Femur (tissue), 1 donor: ENCODE results near the gene KLK10.

Experiments
- DNase-seq: peaks from one replicate; pipeline ENCODE4 v3.0.0-alpha.2; 2017

KLK10 gene

DNA sequence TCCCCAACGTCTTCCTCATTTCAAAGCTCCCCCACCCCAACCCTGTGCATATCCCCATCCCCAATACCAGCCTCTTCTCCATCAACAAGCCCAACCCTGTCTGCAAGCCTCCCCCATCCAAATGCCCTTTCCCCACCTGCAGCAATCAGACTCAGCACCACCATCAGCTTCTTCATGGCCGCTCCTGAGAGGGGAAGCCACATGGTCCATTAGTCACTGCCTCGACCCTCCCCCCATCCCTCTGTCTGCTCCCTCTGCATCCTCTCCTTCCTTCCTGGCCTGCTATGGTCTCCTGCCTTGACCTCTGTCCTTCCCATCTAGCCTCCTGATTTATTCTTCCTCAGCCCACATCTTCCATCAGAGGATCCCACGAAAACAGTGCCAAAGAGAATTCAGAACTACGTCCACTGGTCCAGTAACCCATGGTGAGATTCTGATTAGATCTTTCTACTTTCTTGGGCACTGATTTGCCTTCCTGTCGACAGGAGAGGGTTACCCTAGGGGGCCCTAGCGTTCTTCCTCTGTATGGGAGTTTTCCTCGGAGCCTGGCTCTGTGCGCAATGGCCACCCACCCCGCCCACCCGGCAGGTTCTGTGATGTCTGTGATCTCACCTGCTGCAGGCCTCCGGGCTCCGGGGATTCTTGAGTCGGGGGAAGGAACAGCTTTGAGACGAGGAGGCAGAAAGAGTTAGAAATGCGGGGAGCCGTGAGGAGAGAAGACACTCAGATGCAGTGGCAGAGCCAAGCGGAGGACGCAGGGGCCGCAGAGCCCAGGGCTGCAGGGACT is 51.4 kb downstream of the KLK10 start:
- no peak for DNase-seq

DNA sequence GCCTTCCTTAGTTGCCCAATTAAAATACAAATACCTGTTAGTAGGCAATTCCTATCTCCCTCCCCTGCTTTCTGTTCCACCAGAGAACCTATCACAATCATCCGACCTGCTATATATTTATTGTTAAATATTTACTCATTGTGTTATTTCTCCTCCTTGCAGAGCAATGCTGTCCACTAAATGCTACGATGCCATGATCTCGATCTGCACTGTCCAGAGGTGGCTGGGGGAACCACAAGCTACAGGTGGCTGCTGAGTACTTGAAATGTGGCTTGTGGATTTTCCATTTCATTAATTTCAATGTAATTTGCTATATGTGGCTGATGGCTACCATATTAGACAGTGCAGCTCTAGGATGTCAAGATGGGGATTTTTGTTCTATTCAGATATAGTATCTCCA is 55.2 kb downstream of the KLK10 start:
- DNase-seq, result no peak

DNA sequence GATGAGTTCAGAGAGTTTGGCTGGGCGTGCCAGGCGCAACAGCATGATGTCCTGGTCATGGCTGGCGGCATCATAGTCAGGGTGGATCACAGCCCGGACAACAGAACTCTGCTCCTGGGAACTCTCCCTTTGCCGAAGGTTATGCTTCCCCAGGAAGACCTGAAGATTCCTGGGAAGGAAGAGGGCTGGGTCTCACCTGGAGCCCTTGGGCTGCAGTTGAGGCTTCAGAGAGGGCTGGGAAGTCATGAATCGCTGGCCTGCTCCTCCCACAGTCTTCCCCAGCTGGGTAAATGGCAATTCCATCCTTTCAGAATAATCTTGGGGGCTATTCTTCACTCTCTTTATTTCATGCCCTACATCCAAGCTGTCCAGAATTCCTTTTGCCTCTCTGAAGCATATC is 56.1 kb downstream of the KLK10 start:
- DNase-seq, result no peak
